GM19193 (cell line): Measurements from ENCODE around the gene SUB1.

Experiments used
- POLR2A ChIP-seq: IDR thresholded peaks from 4 replicates; pipeline ENCODE4 v1.6.1; 2011; ENCODE audit not compliant: insufficient read depth, insufficient read length; ENCODE audit errors: extremely low read depth

SUB1 gene

GRCh38 chr5:32585446-32586275, at the start of gene SUB1:
Gene SUB1 (plus strand): TSS chr5:32585557. CDS start chr5:32588513, 2,956 bp downstream.
- peak; percentile 95 for TF ChIP-seq POLR2A

- TF ChIP-seq POLR2A = no peak
Measured at GRCh38 chr5:32536246-32536645, 49.1 kb upstream of the SUB1 start.

GRCh38 chr5:32538031-32538547, 47.3 kb upstream of the SUB1 start:
- TF ChIP-seq POLR2A = no peak

- no peak for TF ChIP-seq POLR2A
Measured at GRCh38 chr5:32539981-32540845, 45.1 kb upstream of the SUB1 start.

GRCh38 chr5:32541241-32541640, 44.1 kb upstream of the SUB1 start:
- TF ChIP-seq POLR2A = no peak

GRCh38 chr5:32542216-32543059, 42.9 kb upstream of the SUB1 start:
- TF ChIP-seq POLR2A = peak; percentile 17

- no peak for TF ChIP-seq POLR2A
Measured at GRCh38 chr5:32543291-32543690, 42.1 kb upstream of the SUB1 start.

- no peak for TF ChIP-seq POLR2A
Measured at GRCh38 chr5:32545102-32545800, 40.1 kb upstream of the SUB1 start.

- TF ChIP-seq POLR2A = no peak
Measured at GRCh38 chr5:32551194-32551593, 34.2 kb upstream of the SUB1 start.

GRCh38 chr5:32551865-32552264, 33.5 kb upstream of the SUB1 start:
- no peak for TF ChIP-seq POLR2A

- TF ChIP-seq POLR2A = no peak
Measured at GRCh38 chr5:32552936-32553335, 32.4 kb upstream of the SUB1 start.

GRCh38 chr5:32559411-32559810, 25.9 kb upstream of the SUB1 start:
- TF ChIP-seq POLR2A = no peak

- no peak for TF ChIP-seq POLR2A
Measured at GRCh38 chr5:32559921-32560320, 25.4 kb upstream of the SUB1 start.

- no peak for TF ChIP-seq POLR2A
Measured at GRCh38 chr5:32562056-32562455, 23.3 kb upstream of the SUB1 start.
